HepG2 (cell line): Measurements from ENCODE around the gene OSBPL1A. TPM values are rescaled to one million over a fixed set of nuclear protein-coding genes. Genes with fewer than 3 reads are reported as not detected.

Experiments used
- ARID4A ChIP-seq: sonication (generic); formaldehyde crosslinking; IDR thresholded peaks from 2 replicates; pipeline ENCODE4 v1.5.0; 2020; ENCODE audit warnings: mild to moderate bottlenecking, missing genetic modification reagents, borderline replicate concordance
- CREB1 ChIP-seq, 2 experiments: fragments of 450-650 bp in 1 of 2; IDR thresholded peaks; 2 replicates each; pipeline ENCODE4 v1.6.1; 2016 to 2017; ENCODE audit warnings: control low read depth in 1 of 2, mild to moderate bottlenecking in 1 of 2, missing compliant biosample characterization in 1 of 2, missing genetic modification characterization in 1 of 2
- CREM ChIP-seq, 2 experiments: sonication (generic) in 1 of 2; formaldehyde crosslinking in 1 of 2; IDR thresholded peaks; 2 replicates each; pipeline versions ENCODE4 v1.4.0 to v1.6.1; 2016 to 2020; ENCODE audit warnings: antibody characterized with exemption in 1 of 2, mild to moderate bottlenecking in 1 of 2, missing genetic modification reagents in 1 of 2
- FOXA3 ChIP-seq: IDR thresholded peaks from 2 replicates; pipeline ENCODE4 v1.6.1; 2016; ENCODE audit warnings: missing genetic modification reagents, missing compliant biosample characterization
- GTF3A ChIP-seq: sonication (generic); formaldehyde crosslinking; conservative IDR thresholded peaks from 2 replicates; pipeline ENCODE4 v1.4.0; 2020; ENCODE audit warnings: mild to moderate bottlenecking, missing genetic modification reagents
- HDAC2 ChIP-seq: sonication (generic); formaldehyde crosslinking; IDR thresholded peaks from 2 replicates; pipeline ENCODE4 v1.4.0; 2020; ENCODE audit warnings: missing genetic modification reagents
- HOXD1 ChIP-seq: sonication (generic); formaldehyde crosslinking; IDR thresholded peaks from 2 replicates; pipeline ENCODE4 v1.5.0; 2020; ENCODE audit warnings: missing genetic modification reagents
- JUN ChIP-seq: sonication (generic); formaldehyde crosslinking; IDR thresholded peaks from 2 replicates; pipeline ENCODE4 v1.4.0; 2020; ENCODE audit warnings: mild to moderate bottlenecking, missing genetic modification reagents
- NCOA1 ChIP-seq: sonication (generic); formaldehyde crosslinking; IDR thresholded peaks from 2 replicates; pipeline ENCODE4 v1.9.0; 2021; ENCODE audit warnings: missing genetic modification reagents
- NFIB ChIP-seq: sonication (generic); formaldehyde crosslinking; IDR thresholded peaks from 2 replicates; pipeline ENCODE4 v1.9.0; 2021; ENCODE audit warnings: missing genetic modification reagents, mild to moderate bottlenecking, borderline replicate concordance
- NFKB2 ChIP-seq: sonication (generic); formaldehyde crosslinking; IDR thresholded peaks from 2 replicates; pipeline ENCODE4 v1.4.0; 2020; ENCODE audit warnings: missing genetic modification reagents, borderline replicate concordance
- NKX3-1 ChIP-seq: sonication (generic); formaldehyde crosslinking; IDR thresholded peaks from 2 replicates; pipeline ENCODE4 v1.5.0; 2020; ENCODE audit warnings: missing genetic modification reagents
- NPAS2 ChIP-seq: sonication (generic); formaldehyde crosslinking; IDR thresholded peaks from 2 replicates; pipeline ENCODE4 v1.8.0; 2022; ENCODE audit warnings: mild to moderate bottlenecking, missing genetic modification reagents, borderline replicate concordance
- REL ChIP-seq: sonication (generic); formaldehyde crosslinking; conservative IDR thresholded peaks from 2 replicates; pipeline ENCODE4 v1.8.0; 2022; ENCODE audit warnings: mild to moderate bottlenecking, missing genetic modification reagents, moderate library complexity
- SOX13 ChIP-seq, 3 experiments: fragments of 450-650 bp in 1 of 3; sonication (generic) in 1 of 3; formaldehyde crosslinking in 1 of 3; IDR thresholded peaks in 2 of 3; conservative IDR thresholded peaks in 1 of 3; 2 replicates each; pipeline versions ENCODE4 v1.5.0 to v1.6.1; 2016 to 2020; ENCODE audit warnings: antibody characterized with exemption in 1 of 3, mild to moderate bottlenecking in 1 of 3, missing compliant biosample characterization in 1 of 3, missing genetic modification reagents in 1 of 3, moderate library complexity in 1 of 3
- ZBTB14 ChIP-seq: sonication (generic); formaldehyde crosslinking; IDR thresholded peaks from 2 replicates; pipeline ENCODE4 v1.4.0; 2020; ENCODE audit warnings: missing genetic modification reagents
- ZMYM2 ChIP-seq: sonication (generic); formaldehyde crosslinking; IDR thresholded peaks from 2 replicates; pipeline ENCODE4 v1.8.0; 2022; ENCODE audit warnings: mild to moderate bottlenecking, missing genetic modification reagents
- ZNF205 ChIP-seq: IDR thresholded peaks from 2 replicates; pipeline ENCODE4 v1.6.1; 2018; ENCODE audit warnings: missing biosample characterization, missing genetic modification reagents
- ZNF207 ChIP-seq: fragments of 450-650 bp; IDR thresholded peaks from 2 replicates; pipeline ENCODE4 v1.6.1; 2016; ENCODE audit warnings: antibody characterized with exemption, borderline replicate concordance
- ZNF292 ChIP-seq: sonication (generic); formaldehyde crosslinking; IDR thresholded peaks from 2 replicates; pipeline ENCODE4 v1.8.1; 2022; ENCODE audit warnings: mild to moderate bottlenecking, low read depth, missing genetic modification reagents, borderline replicate concordance
- ZNF441 ChIP-seq: sonication (generic); formaldehyde crosslinking; IDR thresholded peaks from 2 replicates; pipeline ENCODE4 v1.7.0; 2021; ENCODE audit warnings: missing genetic modification reagents, borderline replicate concordance
- ZNF552 ChIP-seq: sonication (generic); formaldehyde crosslinking; IDR thresholded peaks from 2 replicates; pipeline ENCODE4 v1.9.0; 2022; ENCODE audit warnings: missing genetic modification reagents, mild to moderate bottlenecking, borderline replicate concordance
- ZNF788 ChIP-seq: sonication (generic); formaldehyde crosslinking; IDR thresholded peaks from 2 replicates; pipeline ENCODE4 v1.5.0; 2020; ENCODE audit warnings: mild to moderate bottlenecking, missing genetic modification reagents, borderline replicate concordance
- polyA plus RNA-seq, 8 experiments: library from polyadenylated mRNA; depleted of rRNA in 3 of 8; stranded (reverse) in 7 of 8; unstranded in 1 of 8; fragments of >200 nt; fragmentation: Illumina TruSeq in 4 of 8; extraction: Trizol in 4 of 8; gene quantifications; 2 replicates each; pipeline versions ENCODE4 v1.2.1 to v1.2.3, GENCODE V29; 2011 to 2016; ENCODE audit warnings: low read depth in 4 of 8, missing spikeins in 1 of 8, mixed read lengths in 1 of 8; ENCODE audit not compliant: insufficient read depth in 1 of 8
- total RNA-seq, 5 experiments: library from RNA; depleted of rRNA; stranded (reverse); fragments of >200 nt; fragmentation: Illumina TruSeq; extraction: Trizol; gene quantifications; 2 replicates each; pipeline ENCODE4 v1.2.3, GENCODE V29; 2016; ENCODE audit warnings: low read depth in 1 of 5

The OSBPL1A gene
- total and polyA plus RNA-seq, 2 of the 13 experiments (the other 11 are each of a cell fraction or from before 2014, with no cell fraction given), result 0.02 TPM; not detected in 1

- TF ChIP-seq ARID4A (CRISPR knock-in tag) (no peak), NFIB (no peak), ZBTB14 (CRISPR knock-in tag) (no peak), GTF3A (CRISPR knock-in tag) (no peak), CREM (IDR thresholded peaks at IDR 0.05) (peak; percentile 50; the same call in 1 of the 2 replicates), CREM (CRISPR knock-in tag; IDR thresholded peaks at IDR 0.05) (no peak), NFKB2 (no peak), NPAS2 (no peak), HOXD1 (CRISPR knock-in tag) (no peak), REL (CRISPR knock-in tag) (no peak), HDAC2 (peak; percentile 16; the same call in 1 of the 2 replicates), NKX3-1 (CRISPR knock-in tag) (no peak), ZNF552 (CRISPR knock-in tag) (no peak), FOXA3 (peak; percentile 78), CREB1 (IDR thresholded peaks at IDR 0.05) (no peak), CREB1 (CRISPR knock-in tag; IDR thresholded peaks at IDR 0.05) (peak; percentile 35; the same call in 1 of the 2 replicates), ZNF441 (CRISPR knock-in tag) (no peak), NCOA1 (no peak), ZNF292 (CRISPR knock-in tag) (no peak), SOX13 (IDR thresholded peaks at IDR 0.05) (0 out of 2 replicates have a peak, but pooled peaks have one; percentile 36), SOX13 (CRISPR knock-in tag; conservative IDR thresholded peaks at IDR 0.05 in 1 of 2, IDR thresholded peaks at IDR 0.05 in 1 of 2) (peak in 1 of 2 experiments; percentile 86; a peak in 2 of 4 replicates), ZMYM2 (no peak), ZNF788 (CRISPR knock-in tag) (no peak), ZNF207 (no peak), ZNF205 (0 out of 2 replicates have a peak, but pooled peaks have one; percentile 2), JUN (no peak)
These were observed 282.6 kb downstream of the OSBPL1A start (continued) for GRCh38 chr18:24114924-24115549.
